CD4-positive, alpha-beta T cell (primary cell): ENCODE measurements around the gene TMEM121. TPM values are rescaled to one million over a fixed set of nuclear protein-coding genes. Genes with fewer than 3 reads are reported as not detected.
"Not testable (repeated sequence)": the region's sequence is repeated elsewhere in the genome, so short reads cannot be mapped to it uniquely, and the experiment has no call there.

Source experiments
- ATAC-seq: fragments of 200-7000 bp; cut with Tn5 transposase; one replicate; pipeline ENCODE4 v1.10.0; 2022; ENCODE audit warnings: mild to moderate bottlenecking; ENCODE audit not compliant: poor library complexity
- CTCF ChIA-PET: fragments of 350-600 bp; sonication (Branson Sonifier 250); formaldehyde crosslinking; loops from one replicate; lab custom pipeline; 2021; ENCODE audit warnings: antibody characterized with exemption, inconsistent platforms; lab: Charles Lee
- POLR2A ChIA-PET: fragments of 350-600 bp; sonication (Branson Sonifier 250); formaldehyde crosslinking; loops from one replicate; lab custom pipeline; 2021; ENCODE audit warnings: antibody characterized with exemption, inconsistent platforms; lab: Charles Lee
- DNase-seq, 14 experiments: peaks; one replicate each; pipeline ENCODE4 v3.0.0-alpha.2; 2013 to 2020; ENCODE audit warnings: mixed read lengths in 2 of 14
- H3K27ac ChIP-seq, 2 donors: one replicate each; pipeline versions ENCODE4 v1.5.1 to v1.7.0; 2013; ENCODE audit warnings: low read length in 2 of 2, low read depth in 1 of 2, mild to moderate bottlenecking in 1 of 2
- H3K27me3 ChIP-seq, 2 experiments: 1 replicate in 1 of 2; 2 replicates in 1 of 2; pipeline versions ENCODE4 v1.6.1 to v1.7.0; 2013; ENCODE audit warnings: low read length in 2 of 2, control low read depth in 1 of 2, mild to moderate bottlenecking in 1 of 2, moderate library complexity in 1 of 2; ENCODE audit not compliant: insufficient read depth in 2 of 2, control insufficient read depth in 1 of 2
- H3K36me3 ChIP-seq: one replicate; pipeline ENCODE4 v1.6.1; 2013; ENCODE audit warnings: low read length, control low read depth; ENCODE audit not compliant: insufficient read depth
- H3K4me1 ChIP-seq: one replicate; pipeline ENCODE4 v1.6.1; 2013; ENCODE audit warnings: low read length, control low read depth; ENCODE audit not compliant: insufficient read depth
- H3K4me3 ChIP-seq: one replicate; pipeline ENCODE4 v1.5.1; 2013; ENCODE audit warnings: mild to moderate bottlenecking, low read length, moderate library complexity
- H3K9me3 ChIP-seq, 2 experiments: 1 replicate in 1 of 2; 2 replicates in 1 of 2; pipeline versions ENCODE4 v1.6.1 to v1.7.0; 2013; ENCODE audit warnings: low read length in 2 of 2, mild to moderate bottlenecking in 2 of 2, control low read depth in 1 of 2, moderate library complexity in 1 of 2; ENCODE audit not compliant: control insufficient read depth in 1 of 2, insufficient read depth in 1 of 2
- H3K27ac Mint-ChIP-seq: one replicate; pipeline ENCODE4 v1.8.0; 2020; ENCODE audit warnings: mixed read lengths
- H3K27me3 Mint-ChIP-seq: one replicate; pipeline ENCODE4 v1.8.0; 2021; ENCODE audit warnings: mixed read lengths
- H3K36me3 Mint-ChIP-seq: one replicate; pipeline ENCODE4 v1.8.0; 2021; ENCODE audit warnings: low read depth, mixed read lengths
- H3K4me1 Mint-ChIP-seq: one replicate; pipeline ENCODE4 v1.8.0; 2021; ENCODE audit warnings: low read depth, mixed read lengths
- H3K4me3 Mint-ChIP-seq: one replicate; pipeline ENCODE4 v1.8.0; 2020; ENCODE audit warnings: mild to moderate bottlenecking, mixed read lengths
- H3K9me3 Mint-ChIP-seq: one replicate; pipeline ENCODE4 v1.8.0; 2020; ENCODE audit warnings: mixed read lengths
- CTCF ChIP-seq: fragments of 200-600 bp; IDR thresholded peaks from one replicate; pipeline ENCODE4 v1.8.0; 2022; ENCODE audit warnings: antibody characterized with exemption, mild to moderate bottlenecking
- intact Hi-C, 2 experiments: fragments of 100-400 bp; cut with DNase I in 1 of 2; cut with micrococcal nuclease in 1 of 2; formaldehyde crosslinking; loops; one replicate each; pipeline versions ENCODE4 v1.15.1 to v1.9.0; 2023 to 2025; cut with DNase I, micrococcal nuclease
- total RNA-seq, 174 experiments: library from RNA in 2 of 174; stranded (reverse) in 2 of 174; gene quantifications; one replicate each; pipeline ENCODE4 v1.2.3 and lab custom pipeline; 2021 to 2026

Gene TMEM121
- total RNA-seq, 2 experiments from 2014 or later: 1.6 to 1.7 TPM

- Mint-ChIP-seq H3K27me3 (no peaks in the 10 kb centered on the region), H3K4me1 (no peaks in the 10 kb centered on the region), H3K9me3 (no peaks in the 10 kb centered on the region), H3K4me3 (no peak overlapping the region), H3K27ac (no peak overlapping the region), H3K36me3 (no peaks in the 10 kb centered on the region)
- Histone ChIP-seq H3K27me3 (no peaks in the 10 kb centered on the region), H3K36me3 (no peaks in the 10 kb centered on the region), H3K4me3 (no peak overlapping the region), H3K4me1 (no peaks in the 10 kb centered on the region), H3K27ac (no peak overlapping the region), H3K9me3 (no peaks in the 10 kb centered on the region)
- POLR2A ChIA-PET: no interaction called here
- ATAC-seq (no peak), DNase-seq (no peak)
- intact Hi-C loops: loop anchor here in 1 of 2 experiments (2.0 kb wide), 1 partner anchor 122 kb away; no protein-coding TSS in a partner anchor
- CTCF ChIA-PET: no interaction called here
- no peak for TF ChIP-seq CTCF
These were observed 42.7 kb downstream of the TMEM121 start for GRCh38 chr14:105568859-105569766.

- no peaks in the 10 kb centered on the region for H3K4me1 Mint-ChIP-seq
- H3K4me3 Mint-ChIP-seq: no peak overlapping the region
- Histone ChIP-seq H3K9me3 (no peaks in the 10 kb centered on the region), H3K4me3 (no peak overlapping the region), H3K4me1 (no peaks in the 10 kb centered on the region), H3K36me3 (no peaks in the 10 kb centered on the region), H3K27ac (no peak overlapping the region), H3K27me3 (no peaks in the 10 kb centered on the region)
- DNase-seq (no peak), ATAC-seq (no peak)
- H3K27me3 Mint-ChIP-seq: no peaks in the 10 kb centered on the region
- intact Hi-C loops: no loop called here
- no peaks in the 10 kb centered on the region for H3K36me3 Mint-ChIP-seq
- ChIA-PET CTCF (no interaction called here), POLR2A (no interaction called here)
- H3K27ac Mint-ChIP-seq: no peak overlapping the region
- H3K9me3 Mint-ChIP-seq: no peaks in the 10 kb centered on the region
- no peak for TF ChIP-seq CTCF
These were observed 44.1 kb downstream of the TMEM121 start for GRCh38 chr14:105570482-105570881.

GRCh38 chr14:105571181-105571951 lies 45.0 kb downstream of the TMEM121 start:
- H3K27ac ChIP-seq, H3K4me1 Mint-ChIP-seq, H3K27me3 ChIP-seq, H3K4me3 ChIP-seq, H3K9me3 ChIP-seq, POLR2A ChIA-PET, H3K27ac Mint-ChIP-seq, DNase-seq, H3K36me3 ChIP-seq, H3K4me3 Mint-ChIP-seq, H3K9me3 Mint-ChIP-seq, intact Hi-C loops, ATAC-seq, H3K27me3 Mint-ChIP-seq, CTCF ChIA-PET, H3K4me1 ChIP-seq, H3K36me3 Mint-ChIP-seq: not testable (repeated sequence)

- H3K4me3 Mint-ChIP-seq, H3K4me1 ChIP-seq, H3K4me3 ChIP-seq, H3K27ac Mint-ChIP-seq, POLR2A ChIA-PET, H3K27me3 Mint-ChIP-seq, H3K36me3 ChIP-seq, H3K9me3 ChIP-seq, H3K27me3 ChIP-seq, H3K9me3 Mint-ChIP-seq, H3K27ac ChIP-seq, intact Hi-C loops, DNase-seq, H3K4me1 Mint-ChIP-seq, ATAC-seq, H3K36me3 Mint-ChIP-seq, CTCF ChIA-PET: not testable (repeated sequence)
These were observed 45.7 kb downstream of the TMEM121 start for GRCh38 chr14:105572063-105572462.

- H3K9me3 Mint-ChIP-seq, H3K4me3 ChIP-seq, H3K36me3 ChIP-seq, H3K27me3 ChIP-seq, H3K4me1 ChIP-seq, H3K27me3 Mint-ChIP-seq, CTCF ChIA-PET, intact Hi-C loops, H3K27ac Mint-ChIP-seq, DNase-seq, ATAC-seq, H3K4me3 Mint-ChIP-seq, POLR2A ChIA-PET, H3K4me1 Mint-ChIP-seq, H3K27ac ChIP-seq, H3K9me3 ChIP-seq, H3K36me3 Mint-ChIP-seq: not testable (repeated sequence)
These were observed 47.5 kb downstream of the TMEM121 start for GRCh38 chr14:105573841-105574240.
